ENCODE data around the gene LRRN2. TPM values are rescaled to one million over a fixed set of nuclear protein-coding genes. Genes with fewer than 3 reads are reported as not detected.

The LRRN2 gene
- total RNA-seq, 3 donors from 2014 or later: 4.3 to 33.3 (median 26.4) TPM

GRCh38 chr1:204584699-204585372, 100.7 kb downstream of the LRRN2 start:
- Histone ChIP-seq H3K36me3 (ENCODE audit: low read depth) (no peaks in the 10 kb centered on the region), H3K4me1 (ENCODE audit: low read depth) (no peaks in the 10 kb centered on the region), H3K9me3 (no peaks in the 10 kb centered on the region), H3K4me3 (no peak overlapping the region)
- TF ChIP-seq CTCF (IDR thresholded peaks at IDR 0.05): no peak
- ATAC-seq (peak; percentile 52), DNase-seq (peak in 2 of 3 donors; percentile 53 to 56)
- intact Hi-C loops (cut with DNase I, micrococcal nuclease): no loop called here

GRCh38 chr1:204583909-204584632, 101.5 kb downstream of the LRRN2 start:
- Histone ChIP-seq H3K9me3 (no peaks in the 10 kb centered on the region), H3K4me3 (no peak overlapping the region), H3K4me1 (ENCODE audit: low read depth) (no peaks in the 10 kb centered on the region), H3K36me3 (ENCODE audit: low read depth) (no peaks in the 10 kb centered on the region)
- no peak for ATAC-seq
- no peak for TF ChIP-seq CTCF (IDR thresholded peaks at IDR 0.05)
- no peak for DNase-seq
- intact Hi-C loops (cut with DNase I, micrococcal nuclease): no loop called here

GRCh38 chr1:204581759-204582158, 103.8 kb downstream of the LRRN2 start:
- TF ChIP-seq CTCF (IDR thresholded peaks at IDR 0.05): no peak
- DNase-seq (no peak), ATAC-seq (no peak)
- Histone ChIP-seq H3K4me1 (ENCODE audit: low read depth) (peaks cover 8% of the 10 kb centered on the region), H3K4me3 (no peak overlapping the region), H3K36me3 (ENCODE audit: low read depth) (no peaks in the 10 kb centered on the region), H3K9me3 (no peaks in the 10 kb centered on the region)
- intact Hi-C loops (cut with DNase I, micrococcal nuclease): no loop called here

DNA sequence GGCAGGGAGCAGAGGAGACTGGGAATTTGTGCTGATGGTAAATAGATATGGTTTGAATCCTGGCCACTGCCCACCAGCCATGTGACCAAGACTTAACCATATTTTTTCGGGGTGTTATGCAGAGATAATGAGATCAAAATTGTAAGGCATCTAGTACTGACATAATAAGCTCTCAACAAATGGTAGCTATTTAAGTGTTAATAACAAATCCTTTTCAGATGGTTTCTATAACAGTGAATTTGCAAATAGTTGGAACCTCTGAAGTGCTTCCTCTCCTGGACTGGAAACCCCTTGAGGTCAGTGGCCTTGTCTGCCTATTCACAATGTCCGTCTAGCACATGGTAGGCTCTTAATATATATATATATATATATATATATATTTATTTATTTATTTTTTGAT, 104.7 kb downstream of the LRRN2 start:
- intact Hi-C loops (cut with DNase I, micrococcal nuclease): no loop called here
- no peak for ATAC-seq
- H3K4me3 ChIP-seq: no peak overlapping the region

GRCh38 chr1:204579681-204580080, 105.9 kb downstream of the LRRN2 start:
- ATAC-seq: no peak
- TF ChIP-seq CTCF (IDR thresholded peaks at IDR 0.05): no peak
- Histone ChIP-seq H3K36me3 (ENCODE audit: low read depth) (no peaks in the 10 kb centered on the region), H3K9me3 (no peaks in the 10 kb centered on the region), H3K4me1 (ENCODE audit: low read depth) (peaks cover 8% of the 10 kb centered on the region), H3K4me3 (no peak overlapping the region)
- no peak for DNase-seq
- intact Hi-C loops (cut with DNase I, micrococcal nuclease): no loop called here

More for the DNA sequence above, 104.7 kb downstream of the LRRN2 start:
- DNase-seq: no peak
- Histone ChIP-seq H3K4me1 (ENCODE audit: low read depth) (peaks cover 8% of the 10 kb centered on the region), H3K9me3 (no peaks in the 10 kb centered on the region), H3K36me3 (ENCODE audit: low read depth) (no peaks in the 10 kb centered on the region)
- no peak for TF ChIP-seq CTCF (IDR thresholded peaks at IDR 0.05)

All from mucosa of descending colon (tissue), 3 donors.